A549 treated with Hydrocortisone at 1 μM for 4 hours (cell line): ENCODE results near the gene DAZL. TPM values are rescaled to one million over a fixed set of nuclear protein-coding genes. Genes with fewer than 3 reads are reported as not detected.

Experiments used
- total RNA-seq: library from RNA; stranded (reverse); fragments of 200-300 nt; extraction: Qiagen RNA extraction; gene quantifications from 5 replicates; pipeline ENCODE4 v1.2.3, GENCODE V29; 2022

The DAZL gene, protein sequence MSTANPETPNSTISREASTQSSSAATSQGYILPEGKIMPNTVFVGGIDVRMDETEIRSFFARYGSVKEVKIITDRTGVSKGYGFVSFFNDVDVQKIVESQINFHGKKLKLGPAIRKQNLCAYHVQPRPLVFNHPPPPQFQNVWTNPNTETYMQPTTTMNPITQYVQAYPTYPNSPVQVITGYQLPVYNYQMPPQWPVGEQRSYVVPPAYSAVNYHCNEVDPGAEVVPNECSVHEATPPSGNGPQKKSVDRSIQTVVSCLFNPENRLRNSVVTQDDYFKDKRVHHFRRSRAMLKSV
- not detected in 5 replicates for total RNA-seq

DNA sequence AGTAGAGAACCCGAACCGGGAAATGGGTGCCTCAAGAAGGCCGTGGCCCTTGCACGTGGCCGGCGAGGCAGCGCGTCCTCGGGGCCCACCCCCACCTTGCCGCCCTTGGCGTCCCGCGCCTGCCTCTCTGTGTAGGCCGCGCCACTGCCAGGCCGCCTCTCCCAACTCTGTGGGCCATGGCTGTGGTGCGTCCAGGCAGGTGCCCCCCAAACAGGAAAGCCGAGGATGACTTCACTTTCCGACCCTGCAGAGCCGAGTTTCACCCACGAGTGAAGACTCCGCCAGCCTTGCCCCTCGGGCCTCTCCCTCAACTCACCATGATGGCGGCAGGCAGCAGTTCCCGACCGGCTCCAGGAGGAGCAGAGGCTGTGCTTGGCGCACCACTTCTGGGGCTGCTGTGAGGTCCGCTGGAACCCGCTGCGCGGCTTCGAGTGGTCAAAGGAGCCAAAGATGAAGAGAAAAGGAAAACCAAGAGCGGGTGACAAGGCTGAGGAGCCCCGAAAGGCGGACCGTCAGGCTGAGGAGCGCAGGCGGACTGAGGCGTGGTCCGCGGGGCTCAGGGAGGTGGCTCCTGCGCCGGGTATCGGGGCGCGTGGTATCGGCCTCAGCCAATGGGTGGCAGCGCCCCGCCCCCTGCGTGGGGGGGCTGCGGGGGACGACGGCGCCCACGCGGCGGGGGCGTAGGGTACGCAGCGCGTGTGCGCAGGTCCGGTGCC lies at the start of gene DAZL:
DAZL (minus strand) TSS at position 537 of the 716 bp plus-strand sequence; CDS start at position 319, 218 bp downstream.

Other genes with a start within 250 kb of the DAZL start
- gene RFTN1, start 91.7 kb downstream of the DAZL start, total RNA-seq: 2.6 to 4.1 TPM (median 3.4 TPM) in 5 replicates